H1 (cell line): ENCODE data around the gene WEE2. TPM values are rescaled to one million over a fixed set of nuclear protein-coding genes. Genes with fewer than 3 reads are reported as not detected.
A peak's percentile ranks its signal among the peaks of the same experiment; 100 is the strongest.

ENCODE experiments used
- CTCF ChIA-PET: fragments of 300-600 bp; sonication (Branson Sonifier 250); formaldehyde crosslinking; loops from one replicate; lab custom pipeline; 2021; ENCODE audit not compliant: partially characterized antibody; lab: Charles Lee
- POLR2A ChIA-PET: fragments of 300-600 bp; sonication (Branson Sonifier 250); formaldehyde crosslinking; loops from one replicate; lab custom pipeline; 2021; ENCODE audit warnings: inconsistent platforms; ENCODE audit not compliant: partially characterized antibody; lab: Charles Lee
- DNase-seq, 2 experiments: peaks; one replicate each; pipeline versions ENCODE4 v3.0.0 to v3.0.0-alpha.2; 2010 to 2022; ENCODE audit warnings: low spot score in 2 of 2, low read depth in 1 of 2, mixed read lengths in 1 of 2
- FAIRE-seq: peaks from 2 replicates; lab custom pipeline; 2011; peaks lifted over from hg19 to GRCh38; lab: Jason Lieb, UNC
- H2AFZ ChIP-seq: 2 replicates; pipeline ENCODE4 v1.8.1; 2012; ENCODE audit warnings: low read length, inconsistent platforms
- H2AK5ac ChIP-seq: 2 replicates; pipeline ENCODE4 v1.6.1; 2013; ENCODE audit warnings: low read depth, low read length
- H2BK120ac ChIP-seq: replicated peaks from 2 replicates; pipeline ENCODE3; 2013; ENCODE audit warnings: low read depth, low read length, inconsistent platforms
- H2BK12ac ChIP-seq: 2 replicates; pipeline ENCODE4 v1.6.1; 2013; ENCODE audit warnings: low read depth, low read length
- H2BK15ac ChIP-seq: 2 replicates; pipeline ENCODE4 v1.6.1; 2013; ENCODE audit warnings: low read length
- H2BK20ac ChIP-seq: 2 replicates; pipeline ENCODE4 v1.6.1; 2013; ENCODE audit warnings: low read length
- H2BK5ac ChIP-seq: 2 replicates; pipeline ENCODE4 v1.6.1; 2013; ENCODE audit warnings: low read depth, low read length
- H3K14ac ChIP-seq: 2 replicates; pipeline ENCODE4 v1.6.1; 2013; ENCODE audit warnings: inconsistent platforms; ENCODE audit not compliant: insufficient read length
- H3K18ac ChIP-seq: 2 replicates; pipeline ENCODE4 v1.6.1; 2013; ENCODE audit warnings: low read length; ENCODE audit errors: extremely low read depth
- H3K23ac ChIP-seq: 2 replicates; pipeline ENCODE4 v1.6.1; 2013; ENCODE audit warnings: inconsistent platforms; ENCODE audit not compliant: insufficient read length
- H3K23me2 ChIP-seq: 2 replicates; pipeline ENCODE4 v1.6.1; 2013; ENCODE audit warnings: low read depth, low read length
- H3K27ac ChIP-seq: 2 replicates; pipeline ENCODE4 v1.6.1; 2011; ENCODE audit warnings: low read depth, low read length, inconsistent platforms
- H3K27me3 ChIP-seq, 4 experiments: replicated peaks in 1 of 4; 1 replicate in 1 of 4; 2 replicates in 3 of 4; pipeline versions ENCODE4 v1.6.1 to v1.8.1; 2011 to 2013; ENCODE audit warnings: low read length in 3 of 4, mild to moderate bottlenecking in 3 of 4, inconsistent platforms in 2 of 4, mixed read lengths in 2 of 4, moderate library complexity in 1 of 4; ENCODE audit not compliant: control insufficient read depth in 3 of 4, insufficient read depth in 3 of 4; ENCODE audit errors: extremely low read depth in 1 of 4
- H3K36me3 ChIP-seq, 4 experiments: 2 replicates each; pipeline versions ENCODE4 v1.6.1 to v1.8.1; 2011 to 2013; ENCODE audit warnings: mild to moderate bottlenecking in 4 of 4, low read length in 3 of 4, moderate library complexity in 2 of 4, control low read depth in 1 of 4, inconsistent platforms in 1 of 4; ENCODE audit not compliant: insufficient read depth in 4 of 4, control insufficient read depth in 2 of 4
- H3K4ac ChIP-seq: replicated peaks from 2 replicates; pipeline ENCODE3; 2013; ENCODE audit warnings: low read length, low read depth, mixed read lengths, inconsistent platforms; ENCODE audit not compliant: insufficient read length
- H3K4me1 ChIP-seq, 4 experiments: replicated peaks in 1 of 4; 1 replicate in 1 of 4; 2 replicates in 3 of 4; pipeline versions ENCODE4 v1.6.1 to v1.8.1; 2011 to 2013; ENCODE audit warnings: low read length in 3 of 4, inconsistent platforms in 2 of 4, mixed read lengths in 1 of 4; ENCODE audit not compliant: insufficient read depth in 4 of 4, control insufficient read depth in 3 of 4
- H3K4me2 ChIP-seq, 2 experiments: 2 replicates each; pipeline versions ENCODE4 v1.6.1 to v1.8.1; 2011 to 2013; ENCODE audit warnings: low read depth in 2 of 2, low read length in 2 of 2, control low read depth in 1 of 2, inconsistent platforms in 1 of 2, mild to moderate bottlenecking in 1 of 2; ENCODE audit not compliant: insufficient read depth in 1 of 2
- H3K4me3 ChIP-seq, 4 experiments: fragments of 200-600, 300-600 bp in 1 of 4; sonication (generic), shearing (Covaris generic), sonication (Bioruptor Twin) in 1 of 4; 2 replicates each; pipeline versions ENCODE4 v1.5.1 to v1.8.1; 2011 to 2016; ENCODE audit warnings: low read length in 4 of 4, low read depth in 3 of 4, control low read depth in 2 of 4, inconsistent platforms in 2 of 4, mild to moderate bottlenecking in 2 of 4, mixed read lengths in 1 of 4, moderate library complexity in 1 of 4; ENCODE audit not compliant: insufficient read depth in 2 of 4; ENCODE audit errors: extremely low read depth in 1 of 4
- H3K56ac ChIP-seq: replicated peaks from 2 replicates; pipeline ENCODE3; 2013; ENCODE audit warnings: low read depth, mild to moderate bottlenecking, mixed read lengths, low read length, inconsistent platforms; ENCODE audit not compliant: insufficient read length
- H3K79me1 ChIP-seq: 2 replicates; pipeline ENCODE4 v1.6.1; 2013; ENCODE audit warnings: low read depth, low read length, control low read depth
- H3K79me2 ChIP-seq, 2 experiments: 2 replicates each; pipeline versions ENCODE4 v1.6.1 to v1.8.1; 2012 to 2013; ENCODE audit warnings: low read length in 2 of 2, mild to moderate bottlenecking in 2 of 2, inconsistent platforms in 1 of 2; ENCODE audit not compliant: insufficient read depth in 2 of 2, control insufficient read depth in 1 of 2
- H3K9ac ChIP-seq, 4 experiments: replicated peaks in 1 of 4; 1 replicate in 1 of 4; 2 replicates in 3 of 4; pipeline versions ENCODE4 v1.6.1 to v1.8.1; 2011 to 2013; ENCODE audit warnings: low read depth in 3 of 4, low read length in 3 of 4, control low read depth in 2 of 4, mild to moderate bottlenecking in 2 of 4, moderate library complexity in 2 of 4, inconsistent platforms in 1 of 4; ENCODE audit errors: extremely low read depth in 1 of 4
- H3K9me3 ChIP-seq, 2 experiments: 2 replicates each; pipeline versions ENCODE4 v1.6.1 to v1.8.1; 2012 to 2013; ENCODE audit warnings: mild to moderate bottlenecking in 2 of 2, moderate library complexity in 2 of 2, control low read depth in 1 of 2, inconsistent platforms in 1 of 2, low read depth in 1 of 2, low read length in 1 of 2, mixed read lengths in 1 of 2; ENCODE audit not compliant: insufficient read depth in 2 of 2
- H4K20me1 ChIP-seq, 2 experiments: replicated peaks in 1 of 2; 2 replicates each; pipeline versions ENCODE3 to v1.8.1; 2011 to 2013; ENCODE audit warnings: inconsistent platforms in 2 of 2, low read length in 2 of 2, mild to moderate bottlenecking in 1 of 2; ENCODE audit not compliant: insufficient read depth in 2 of 2, control insufficient read depth in 1 of 2
- H4K5ac ChIP-seq: 2 replicates; pipeline ENCODE4 v1.6.1; 2013; ENCODE audit warnings: low read length, low read depth, mixed read lengths, inconsistent platforms; ENCODE audit not compliant: insufficient read length
- H4K8ac ChIP-seq: 2 replicates; pipeline ENCODE4 v1.8.0; 2013; ENCODE audit warnings: mild to moderate bottlenecking, moderate library complexity, low read length, inconsistent platforms; ENCODE audit not compliant: insufficient read depth; ENCODE audit errors: extremely low read depth
- H4K91ac ChIP-seq: replicated peaks from 2 replicates; pipeline ENCODE3; 2013; ENCODE audit warnings: low read length, mixed read lengths, inconsistent platforms; ENCODE audit not compliant: insufficient read length
- CREB1 ChIP-seq: IDR thresholded peaks from 2 replicates; pipeline ENCODE4 v1.6.1; 2012; ENCODE audit warnings: inconsistent platforms
- HDAC2 ChIP-seq, 2 experiments: fragments of 300-600 bp in 1 of 2; sonication (generic) in 1 of 2; IDR thresholded peaks; 2 replicates each; pipeline ENCODE4 v1.6.1; 2011 to 2012; ENCODE audit warnings: low read depth in 2 of 2, low read length in 2 of 2, mild to moderate bottlenecking in 2 of 2, moderate library complexity in 2 of 2, borderline replicate concordance in 1 of 2, inconsistent platforms in 1 of 2
- RAD21 ChIP-seq, 2 experiments: IDR thresholded peaks in 1 of 2; conservative IDR thresholded peaks in 1 of 2; 2 replicates each; pipeline ENCODE4 v1.6.1; 2011; ENCODE audit warnings: low read depth in 2 of 2, low read length in 2 of 2, improper control_type of control experiment in 1 of 2, inconsistent platforms in 1 of 2, mild to moderate bottlenecking in 1 of 2, moderate library complexity in 1 of 2
- RXRA ChIP-seq: IDR thresholded peaks from 2 replicates; pipeline ENCODE4 v1.6.1; 2011; ENCODE audit warnings: low read depth, mild to moderate bottlenecking, low read length, moderate library complexity; ENCODE audit not compliant: insufficient read depth
- TEAD4 ChIP-seq: IDR thresholded peaks from 2 replicates; pipeline ENCODE4 v1.6.1; 2012; ENCODE audit warnings: low read depth, low read length, inconsistent platforms, mixed read lengths
- YY1 ChIP-seq: IDR thresholded peaks from 2 replicates; pipeline ENCODE4 v1.6.1; 2011; ENCODE audit warnings: low read depth, mild to moderate bottlenecking, low read length
- WGBS, 2 experiments: shearing (Covaris generic) in 1 of 2; methylation state at CpG; one replicate each; pipeline versions ENCODE4 v1.1.6 to v1.1.7; 2013 to 2015; ENCODE audit warnings: low lambda C conversion rate in 2 of 2, mixed read lengths in 2 of 2, inconsistent platforms in 1 of 2, low coverage in 1 of 2, missing lambda C conversion rate in 1 of 2; ENCODE audit not compliant: insufficient replicate concordance in 2 of 2, insufficient coverage in 1 of 2, insufficient read length in 1 of 2; ENCODE audit errors: extremely low coverage in 1 of 2, missing lambda C conversion rate in 1 of 2; 5-methylcytosine and 5-hydroxymethylcytosine counted together
- polyA plus RNA-seq, 7 experiments: library from polyadenylated mRNA; depleted of rRNA in 3 of 7; stranded (reverse) in 5 of 7; unstranded in 2 of 7; fragments of >200 nt in 5 of 7; fragments of 200-250 nt in 2 of 7; gene quantifications; 1 replicate in 5 of 7; 2 replicates in 1 of 7; 4 replicates in 1 of 7; pipeline versions ENCODE4 v1.2.1 to v1.2.3, GENCODE V29; 2011 to 2013; ENCODE audit warnings: missing spikeins in 2 of 7, mixed read lengths in 2 of 7
- total RNA-seq: library from RNA; stranded (reverse); fragmentation: NEBNext Ultra II Directional; extraction: Animal tissue kit (Norgen Biotek cat#: 25700); gene quantifications from 2 replicates; pipeline ENCODE4 v1.2.1, GENCODE V29; 2021
- TF ChIP-seq, protein P1 (sequence below), 3 experiments: IDR thresholded peaks; 1 replicate in 2 of 3; 2 replicates in 1 of 3; pipeline versions ENCODE4 v1.5.1 to v1.6.1; 2011; ENCODE audit warnings: low read length in 3 of 3, mild to moderate bottlenecking in 3 of 3, inconsistent platforms in 2 of 3, low read depth in 1 of 3, moderate library complexity in 1 of 3; ENCODE audit not compliant: insufficient read depth in 1 of 3; ENCODE audit errors: control extremely low read depth in 1 of 3

Gene WEE2
- total and polyA plus RNA-seq, 2 of the 8 experiments (the other 6 are each of a cell fraction or from before 2014, with no cell fraction given): 0.02 TPM; not detected in 1

DNA sequence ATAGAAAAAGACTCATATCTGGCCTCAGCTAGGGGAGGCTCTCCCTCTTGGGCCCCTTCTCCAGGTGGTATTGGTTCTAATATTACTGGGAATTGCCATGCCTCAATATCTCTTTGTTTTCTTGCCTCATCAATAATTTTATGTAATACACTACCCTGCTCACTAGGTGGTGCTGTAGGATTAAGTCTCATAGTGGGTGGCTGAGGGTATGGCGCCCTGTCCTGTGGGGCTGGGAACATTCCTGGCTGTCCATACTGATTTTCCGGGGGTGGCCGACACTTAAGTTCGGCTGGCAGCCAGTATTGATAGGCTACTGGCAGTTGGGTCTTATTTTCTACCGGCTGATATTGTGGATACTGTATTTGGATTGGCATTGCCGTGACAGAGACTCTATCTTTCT, 46.8 kb downstream of the WEE2 start:
- H4K20me1 ChIP-seq: no peaks in the 10 kb centered on the region
- H4K5ac ChIP-seq: no peak overlapping the region
- no peaks in the 10 kb centered on the region for H3K27me3 ChIP-seq
- H3K14ac ChIP-seq: no peak overlapping the region
- H3K4me1 ChIP-seq: no peaks in the 10 kb centered on the region
- no peak overlapping the region for H3K4ac ChIP-seq
- no peak overlapping the region for H3K56ac ChIP-seq
- 0 out of 2 replicates have a peak, but pooled peaks have one; percentile 8 for TF ChIP-seq CREB1
- TF ChIP-seq TEAD4: peak; percentile 69
- TF ChIP-seq RXRA: no peak
- TF ChIP-seq RAD21 (IDR thresholded peaks at IDR 0.05 in 1 of 2, conservative IDR thresholded peaks at IDR 0.05 in 1 of 2; ENCODE audit: low read depth in 2 of 2, low read length in 2 of 2): peak; percentile 75 to 77
- TF ChIP-seq HDAC2 (IDR thresholded peaks at IDR 0.05; ENCODE audit: borderline replicate concordance in 1 of 2, low read depth in 2 of 2, low read length in 2 of 2): no peak
- TF ChIP-seq YY1: 0 out of 2 replicates have a peak, but pooled peaks have one; percentile 28
- TF ChIP-seq, protein P1, sequence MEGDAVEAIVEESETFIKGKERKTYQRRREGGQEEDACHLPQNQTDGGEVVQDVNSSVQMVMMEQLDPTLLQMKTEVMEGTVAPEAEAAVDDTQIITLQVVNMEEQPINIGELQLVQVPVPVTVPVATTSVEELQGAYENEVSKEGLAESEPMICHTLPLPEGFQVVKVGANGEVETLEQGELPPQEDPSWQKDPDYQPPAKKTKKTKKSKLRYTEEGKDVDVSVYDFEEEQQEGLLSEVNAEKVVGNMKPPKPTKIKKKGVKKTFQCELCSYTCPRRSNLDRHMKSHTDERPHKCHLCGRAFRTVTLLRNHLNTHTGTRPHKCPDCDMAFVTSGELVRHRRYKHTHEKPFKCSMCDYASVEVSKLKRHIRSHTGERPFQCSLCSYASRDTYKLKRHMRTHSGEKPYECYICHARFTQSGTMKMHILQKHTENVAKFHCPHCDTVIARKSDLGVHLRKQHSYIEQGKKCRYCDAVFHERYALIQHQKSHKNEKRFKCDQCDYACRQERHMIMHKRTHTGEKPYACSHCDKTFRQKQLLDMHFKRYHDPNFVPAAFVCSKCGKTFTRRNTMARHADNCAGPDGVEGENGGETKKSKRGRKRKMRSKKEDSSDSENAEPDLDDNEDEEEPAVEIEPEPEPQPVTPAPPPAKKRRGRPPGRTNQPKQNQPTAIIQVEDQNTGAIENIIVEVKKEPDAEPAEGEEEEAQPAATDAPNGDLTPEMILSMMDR (IDR thresholded peaks at IDR 0.05; ENCODE audit: control extremely low read depth in 1 of 3, insufficient read depth in 1 of 3, low read depth in 1 of 3, low read length in 3 of 3): peak; percentile 42 to 87 (median 73)
- H3K23me2 ChIP-seq: no peaks in the 10 kb centered on the region
- H4K91ac ChIP-seq: no peak overlapping the region
- no peak overlapping the region for H3K9ac ChIP-seq
- no peak overlapping the region for H3K27ac ChIP-seq
- 96% methylated on average over 6 of the region's 6 CpGs; no CpG with 5 or more reads in 1 of the 2 experiments for WGBS, 2 experiments
- DNase-seq: no peak
- peaks cover 2% of the 10 kb centered on the region; the same call in 1 of the 2 replicates for H3K79me1 ChIP-seq
- H3K79me2 ChIP-seq: no peaks in the 10 kb centered on the region
- H2AFZ ChIP-seq: no peak overlapping the region
- no peak overlapping the region for H3K23ac ChIP-seq
- H3K4me2 ChIP-seq: no peak overlapping the region
- H3K36me3 ChIP-seq: peaks cover 11 to 72% (median 51%) of the 10 kb centered on the region in 4 experiments
- H2AK5ac ChIP-seq: no peak overlapping the region
- no peak overlapping the region for H2BK12ac ChIP-seq
- no peak overlapping the region for H4K8ac ChIP-seq
- H3K18ac ChIP-seq: no peak overlapping the region
- no peak overlapping the region for H2BK120ac ChIP-seq
- ChIA-PET CTCF (interaction anchor here (0.6 to 2.2 kb wide), 4 partner anchors 13 to 455 kb away, joined by 3 to 9 read pairs (median 8); no protein-coding TSS in a partner anchor), POLR2A (interaction anchor here (1.8 kb wide), 1 partner anchor 16 kb away, joined by 4 read pairs; the partner anchor contains the start of gene SSBP1)
- no peak overlapping the region for H2BK15ac ChIP-seq
- H2BK20ac ChIP-seq: no peak overlapping the region
- H3K9me3 ChIP-seq: peaks cover 21 to 22% of the 10 kb centered on the region in 2 experiments
- no peak overlapping the region for H3K4me3 ChIP-seq
- no peak for FAIRE-seq
- no peak overlapping the region for H2BK5ac ChIP-seq
